HFFc6 (cell line): ENCODE results near the gene SMYD3. TPM values are rescaled to one million over a fixed set of nuclear protein-coding genes. Genes with fewer than 3 reads are reported as not detected.

Source experiments
- DNase-seq: peaks from one replicate; pipeline ENCODE4 v3.0.0-alpha.2; 2018
- H3K27ac Mint-ChIP-seq: 2 replicates; pipeline ENCODE4 v1.8.0; 2020; ENCODE audit warnings: mild to moderate bottlenecking, mixed read lengths
- H3K27me3 Mint-ChIP-seq: 2 replicates; pipeline ENCODE4 v1.8.0; 2021; ENCODE audit warnings: mild to moderate bottlenecking, moderate library complexity, mixed read lengths; ENCODE audit not compliant: insufficient read depth
- H3K36me3 Mint-ChIP-seq: 2 replicates; pipeline ENCODE4 v1.8.0; 2021; ENCODE audit warnings: low read depth, mixed read lengths
- H3K4me1 Mint-ChIP-seq: 2 replicates; pipeline ENCODE4 v1.8.0; 2020; ENCODE audit warnings: low read depth, mixed read lengths
- H3K4me3 Mint-ChIP-seq: 2 replicates; pipeline ENCODE4 v1.8.0; 2020; ENCODE audit warnings: mild to moderate bottlenecking, moderate library complexity, mixed read lengths
- H3K9me3 Mint-ChIP-seq: 2 replicates; pipeline ENCODE4 v1.8.0; 2020; ENCODE audit warnings: mild to moderate bottlenecking, mixed read lengths
- total RNA-seq, 6 experiments: library from RNA; stranded (reverse); fragmentation: NEBNext Ultra II Directional; extraction: Animal tissue kit (Norgen Biotek cat#: 25700); gene quantifications; 2 replicates in 1 of 6; 3 replicates in 5 of 6; pipeline ENCODE4 v1.2.3, GENCODE V29; 2021
- TF ChIP-seq, protein P1 (sequence below): fragments of 200-600 bp; sonication (generic); IDR thresholded peaks from 2 replicates; pipeline ENCODE4 v1.5.0; 2021; ENCODE audit warnings: antibody characterized with exemption, mild to moderate bottlenecking

Gene SMYD3
- total RNA-seq, 6 experiments from 2014 or later, result 28.4 to 37.9 (median 31.2) TPM

DNA sequence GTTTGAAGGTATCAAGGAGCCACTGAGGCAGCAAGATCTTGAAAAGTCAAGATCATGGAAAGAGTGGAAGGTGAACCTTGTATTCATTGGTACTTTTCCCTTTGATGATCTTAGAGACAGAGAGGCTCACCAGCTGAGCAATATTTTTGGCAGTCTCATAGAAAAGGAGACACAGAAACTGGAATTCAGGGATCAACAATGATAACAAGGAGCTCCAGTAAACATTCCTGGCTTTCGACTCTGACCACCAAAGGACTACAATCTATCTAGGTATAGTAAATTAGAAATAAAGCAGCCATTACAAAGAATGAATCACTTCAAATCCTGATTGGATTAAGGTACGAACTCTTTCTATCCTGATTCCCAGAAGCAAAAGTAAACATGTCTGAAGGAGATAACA lies 736.9 kb downstream of the SMYD3 start:
- peaks cover 62% of the 10 kb centered on the region for H3K4me1 Mint-ChIP-seq
- DNase-seq, result peak; percentile 16

DNA sequence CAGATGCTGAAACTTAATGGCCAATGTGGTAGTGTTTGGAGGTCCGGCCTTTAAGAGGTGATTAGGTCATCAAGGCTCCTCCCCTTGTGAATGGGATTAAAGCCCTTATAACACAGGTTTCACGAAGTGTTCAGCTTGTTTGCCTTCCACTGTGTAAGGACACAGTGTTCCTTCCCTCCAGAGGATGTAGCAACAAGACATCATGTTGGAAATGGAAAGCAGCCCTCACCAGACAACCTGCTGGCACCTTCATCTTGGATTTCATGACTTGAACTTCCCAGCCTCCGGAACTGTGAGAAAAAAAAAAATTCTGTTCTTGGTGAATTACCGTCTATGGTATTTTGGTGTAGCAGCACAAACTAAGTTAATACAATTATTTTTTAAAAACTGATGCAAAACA lies 738.5 kb downstream of the SMYD3 start:
- Mint-ChIP-seq H3K4me3 (no peak overlapping the region), H3K27ac (no peak overlapping the region), H3K36me3 (peaks cover 17% of the 10 kb centered on the region), H3K9me3 (no peaks in the 10 kb centered on the region), H3K4me1 (peaks cover 67% of the 10 kb centered on the region), H3K27me3 (no peaks in the 10 kb centered on the region)
- TF ChIP-seq, protein P1, sequence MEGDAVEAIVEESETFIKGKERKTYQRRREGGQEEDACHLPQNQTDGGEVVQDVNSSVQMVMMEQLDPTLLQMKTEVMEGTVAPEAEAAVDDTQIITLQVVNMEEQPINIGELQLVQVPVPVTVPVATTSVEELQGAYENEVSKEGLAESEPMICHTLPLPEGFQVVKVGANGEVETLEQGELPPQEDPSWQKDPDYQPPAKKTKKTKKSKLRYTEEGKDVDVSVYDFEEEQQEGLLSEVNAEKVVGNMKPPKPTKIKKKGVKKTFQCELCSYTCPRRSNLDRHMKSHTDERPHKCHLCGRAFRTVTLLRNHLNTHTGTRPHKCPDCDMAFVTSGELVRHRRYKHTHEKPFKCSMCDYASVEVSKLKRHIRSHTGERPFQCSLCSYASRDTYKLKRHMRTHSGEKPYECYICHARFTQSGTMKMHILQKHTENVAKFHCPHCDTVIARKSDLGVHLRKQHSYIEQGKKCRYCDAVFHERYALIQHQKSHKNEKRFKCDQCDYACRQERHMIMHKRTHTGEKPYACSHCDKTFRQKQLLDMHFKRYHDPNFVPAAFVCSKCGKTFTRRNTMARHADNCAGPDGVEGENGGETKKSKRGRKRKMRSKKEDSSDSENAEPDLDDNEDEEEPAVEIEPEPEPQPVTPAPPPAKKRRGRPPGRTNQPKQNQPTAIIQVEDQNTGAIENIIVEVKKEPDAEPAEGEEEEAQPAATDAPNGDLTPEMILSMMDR, result no peak
- DNase-seq, result no peak

More for the DNA sequence above, 736.9 kb downstream of the SMYD3 start:
- Mint-ChIP-seq H3K27me3 (no peaks in the 10 kb centered on the region), H3K36me3 (peaks cover 17% of the 10 kb centered on the region), H3K9me3 (no peaks in the 10 kb centered on the region), H3K4me3 (peak overlapping the region; percentile 39), H3K27ac (peak overlapping the region; percentile 95)
- TF ChIP-seq, protein P1, result no peak

DNA sequence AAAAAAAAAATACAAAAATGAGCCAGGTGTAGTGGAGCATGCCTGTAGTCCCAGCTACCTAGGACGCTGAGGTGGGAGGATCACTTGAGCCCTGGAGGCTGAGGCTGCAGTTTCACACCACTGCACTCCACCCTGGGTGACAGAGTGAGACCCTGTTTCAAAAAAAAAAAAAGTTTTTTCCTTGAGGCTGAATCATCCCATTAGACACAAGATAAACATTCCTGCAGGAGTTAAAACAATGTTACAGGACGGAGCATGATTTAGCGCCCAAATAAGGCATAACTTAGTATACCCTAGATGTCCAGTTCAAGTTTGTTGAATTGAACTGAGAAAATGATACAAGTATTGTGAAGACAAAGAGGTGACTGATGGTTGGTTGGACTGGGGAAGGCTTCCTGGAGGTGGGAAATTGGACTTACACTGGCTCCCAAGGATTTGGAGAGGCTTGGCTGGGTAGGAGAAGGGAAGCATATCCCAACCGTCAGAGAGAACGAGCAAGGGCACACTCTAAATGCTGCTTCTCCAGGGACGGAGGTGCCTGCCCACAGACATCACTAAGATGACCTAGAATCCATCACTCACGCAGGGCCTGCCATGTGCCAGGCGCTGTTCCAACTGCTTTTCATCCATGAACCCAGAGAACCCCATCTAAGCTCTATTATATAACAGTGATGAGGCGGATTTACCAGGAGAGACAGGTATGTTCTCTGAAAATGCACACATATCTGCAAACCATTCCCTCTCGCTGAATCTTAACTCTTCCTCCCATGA lies 741.7 kb downstream of the SMYD3 start:
- peaks cover 36% of the 10 kb centered on the region for H3K4me1 Mint-ChIP-seq

DNA sequence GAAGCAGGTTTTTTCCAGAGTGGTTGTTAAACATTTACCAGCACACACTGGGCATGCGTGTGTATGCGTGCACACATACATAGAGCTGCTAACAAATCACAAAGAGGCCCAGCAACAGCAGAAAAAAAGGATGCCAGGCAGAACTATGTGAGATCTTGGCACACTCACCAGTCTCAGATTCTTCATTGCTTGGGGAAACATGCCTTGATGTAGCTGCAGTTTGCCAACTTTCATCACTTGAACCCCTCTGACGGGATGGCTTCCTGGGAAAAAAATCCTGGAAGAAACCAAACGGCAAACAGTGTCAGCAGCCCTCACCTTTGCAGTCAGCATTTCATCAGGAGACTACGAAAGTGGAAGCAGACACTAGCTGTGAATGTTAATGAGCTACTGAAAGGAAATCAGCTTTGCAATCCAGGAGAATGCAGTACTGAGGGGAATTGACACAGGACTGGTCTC lies 743.2 kb downstream of the SMYD3 start:
- DNase-seq, result no peak
- H3K4me3 Mint-ChIP-seq, result no peak overlapping the region
- no peaks in the 10 kb centered on the region for H3K27me3 Mint-ChIP-seq
- peaks cover 20% of the 10 kb centered on the region for H3K4me1 Mint-ChIP-seq
- no peaks in the 10 kb centered on the region for H3K9me3 Mint-ChIP-seq
- H3K36me3 Mint-ChIP-seq, result peaks cover 26% of the 10 kb centered on the region; the same call in 1 of the 2 replicates
- H3K27ac Mint-ChIP-seq, result no peak overlapping the region
- TF ChIP-seq, protein P1, result no peak

More for the DNA sequence above, 741.7 kb downstream of the SMYD3 start:
- 0 out of 2 replicates have a peak overlapping the region, but pooled peaks have one; percentile 0 for H3K4me3 Mint-ChIP-seq
- peak overlapping the region; percentile 31 for H3K27ac Mint-ChIP-seq
- peak; percentile 43 for DNase-seq
- TF ChIP-seq, protein P1, result no peak
- no peaks in the 10 kb centered on the region for H3K9me3 Mint-ChIP-seq
- H3K27me3 Mint-ChIP-seq, result no peaks in the 10 kb centered on the region
- H3K36me3 Mint-ChIP-seq, result peaks cover 31% of the 10 kb centered on the region

DNA sequence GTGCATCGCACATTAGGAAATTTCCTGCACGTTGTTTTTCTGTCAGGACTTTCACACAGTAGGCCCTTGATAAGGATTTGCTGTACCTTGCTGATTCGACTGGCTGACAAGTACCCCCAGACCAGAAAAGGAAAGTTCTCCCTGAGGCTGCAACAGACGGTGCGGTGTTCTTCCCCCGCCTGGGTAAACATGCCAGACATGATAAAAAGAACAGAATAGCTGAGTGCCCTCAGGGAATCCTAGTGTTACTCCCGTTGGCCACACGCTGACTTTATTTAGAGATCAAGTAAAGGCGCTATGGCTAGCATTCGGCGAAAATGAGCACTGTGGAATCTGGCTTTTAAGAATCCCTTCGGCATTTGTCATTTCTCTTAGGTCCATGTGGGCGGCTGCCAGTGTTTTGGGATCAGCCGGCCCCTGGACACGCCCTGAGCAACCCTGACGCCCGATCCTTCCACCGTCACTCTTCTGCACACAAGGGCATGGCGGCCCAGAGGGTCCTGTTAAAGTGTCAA lies 744.6 kb downstream of the SMYD3 start:
- no peaks in the 10 kb centered on the region for H3K9me3 Mint-ChIP-seq
- no peaks in the 10 kb centered on the region for H3K27me3 Mint-ChIP-seq
- no peak for DNase-seq
- TF ChIP-seq, protein P1, result no peak
- peaks cover 20% of the 10 kb centered on the region for H3K4me1 Mint-ChIP-seq
- no peak overlapping the region for H3K4me3 Mint-ChIP-seq
- H3K27ac Mint-ChIP-seq, result no peak overlapping the region
- peaks cover 17% of the 10 kb centered on the region; the same call in 1 of the 2 replicates for H3K36me3 Mint-ChIP-seq
